Caco-2 (cell line): ENCODE measurements around the gene ARPC2. TPM values are rescaled to one million over a fixed set of nuclear protein-coding genes. Genes with fewer than 3 reads are reported as not detected.

Source experiments
- BruUV-seq: library from RNA; stranded (reverse); fragments of 400-500 nt; replicated peaks from 2 replicates; lab custom pipeline; 2021; lab: Mats Ljungman, UMichigan
- CTCF ChIA-PET: fragments of 300-600 bp; sonication (Branson Sonifier 250); formaldehyde crosslinking; loops from one replicate; lab custom pipeline; 2022; ENCODE audit warnings: antibody characterized with exemption; lab: Charles Lee
- POLR2A ChIA-PET: fragments of 300-600 bp; sonication (Branson Sonifier 250); formaldehyde crosslinking; loops from one replicate; lab custom pipeline; 2022; ENCODE audit warnings: antibody characterized with exemption; lab: Charles Lee
- DNase-seq, 2 experiments: peaks; one replicate each; pipeline versions ENCODE4 v3.0.0 to v3.0.0-alpha.2; 2020 to 2022
- H3K27me3 ChIP-seq: replicated peaks from 2 replicates; pipeline ENCODE4 v1.6.0; 2011; ENCODE audit warnings: low read length; ENCODE audit not compliant: control insufficient read depth, insufficient read depth
- H3K36me3 ChIP-seq: 2 replicates; pipeline ENCODE4 v1.5.1; 2011; ENCODE audit warnings: low read length; ENCODE audit not compliant: control insufficient read depth, insufficient read depth
- H3K4me1 ChIP-seq: fragments of 250-450 bp; sonication (Bioruptor Pico); 2 replicates; pipeline ENCODE4 v1.5.1; 2020; ENCODE audit warnings: mild to moderate bottlenecking
- H3K4me3 ChIP-seq: 2 replicates; pipeline ENCODE4 v1.5.1; 2011; ENCODE audit warnings: low read depth, mild to moderate bottlenecking, control low read depth, low read length
- H3K9me3 ChIP-seq: fragments of 250-450 bp; sonication (Bioruptor Pico); 2 replicates; pipeline ENCODE4 v1.5.1; 2020; ENCODE audit warnings: mild to moderate bottlenecking, moderate library complexity
- H3K27ac Mint-ChIP-seq: one replicate; pipeline ENCODE4 v1.8.0; 2022; ENCODE audit warnings: mixed read lengths; ENCODE audit not compliant: unreplicated experiment
- H3K27me3 Mint-ChIP-seq: one replicate; pipeline ENCODE4 v1.8.0; 2022; ENCODE audit warnings: mixed read lengths; ENCODE audit not compliant: insufficient read depth, unreplicated experiment
- H3K36me3 Mint-ChIP-seq: one replicate; pipeline ENCODE4 v1.8.0; 2022; ENCODE audit warnings: mild to moderate bottlenecking, mixed read lengths; ENCODE audit not compliant: insufficient read depth, unreplicated experiment
- H3K4me1 Mint-ChIP-seq: one replicate; pipeline ENCODE4 v1.8.0; 2022; ENCODE audit warnings: low read depth, mixed read lengths; ENCODE audit not compliant: unreplicated experiment
- H3K4me3 Mint-ChIP-seq: one replicate; pipeline ENCODE4 v1.8.0; 2022; ENCODE audit warnings: mild to moderate bottlenecking, moderate library complexity, mixed read lengths; ENCODE audit not compliant: unreplicated experiment
- H3K9me3 Mint-ChIP-seq: one replicate; pipeline ENCODE4 v1.8.0; 2022; ENCODE audit warnings: mixed read lengths; ENCODE audit not compliant: unreplicated experiment
- CTCF ChIP-seq, 2 experiments: fragments of 200-600 bp in 1 of 2; IDR thresholded peaks; 1 replicate in 1 of 2; 2 replicates in 1 of 2; pipeline versions ENCODE4 v1.5.1 to v1.8.0; 2011 to 2022; ENCODE audit warnings: antibody characterized with exemption in 1 of 2, control low read depth in 1 of 2, inconsistent platforms in 1 of 2, low read depth in 1 of 2, low read length in 1 of 2, mild to moderate bottlenecking in 1 of 2, moderate library complexity in 1 of 2; ENCODE audit not compliant: insufficient read depth in 1 of 2, severe bottlenecking in 1 of 2, unreplicated experiment in 1 of 2
- intact Hi-C: fragments of 100-400 bp; cut with micrococcal nuclease; formaldehyde crosslinking; loops from one replicate; pipeline ENCODE4 v1.10.0; 2022; ENCODE audit not compliant: unreplicated experiment
- total RNA-seq: library from RNA; stranded (reverse); gene quantifications from 2 replicates; pipeline ENCODE4 v1.2.3, GENCODE V29; 2022

The ARPC2 gene
- total RNA-seq, 1 experiment from 2014 or later = 284 TPM

- Mint-ChIP-seq H3K27me3 (no peaks in the 10 kb centered on the region), H3K4me1 (peaks cover 60% of the 10 kb centered on the region), H3K9me3 (no peaks in the 10 kb centered on the region), H3K4me3 (peak overlapping the region; percentile 86), H3K27ac (peak overlapping the region; percentile 100), H3K36me3 (peaks cover 50% of the 10 kb centered on the region)
- DNase-seq = no peak
- H3K36me3 ChIP-seq = no peaks in the 10 kb centered on the region
- intact Hi-C loops = loop anchor here (10.0 kb wide), 1 partner anchor 274 kb away; the partner anchor contains the start of genes CNOT9 and USP37
- H3K4me3 ChIP-seq = peak overlapping the region; percentile 97
- POLR2A ChIA-PET = interaction anchor here (0.5 to 0.6 kb wide), 2 partner anchors 22 to 109 kb away, joined by 4 to 6 read pairs; partner anchors contain the start of gene CTDSP1
- H3K9me3 ChIP-seq = no peaks in the 10 kb centered on the region
- CTCF ChIA-PET = interaction anchor here (11.4 kb wide), 1 partner anchor 18 kb away, joined by 121 read pairs; the partner anchor contains the start of genes AAMP and PNKD
- H3K4me1 ChIP-seq = peaks cover 88% of the 10 kb centered on the region
- H3K27me3 ChIP-seq = no peaks in the 10 kb centered on the region
- TF ChIP-seq CTCF (IDR thresholded peaks at IDR 0.05; ENCODE audit: insufficient read depth in 1 of 2, low read depth in 1 of 2, low read length in 1 of 2, severe bottlenecking in 1 of 2, unreplicated experiment in 1 of 2) = no peak
- BruUV-seq = no TSS peak
Measured at GRCh38 chr2:218290316-218291261, 73.6 kb downstream of the ARPC2 start.

- no peak for DNase-seq
- peaks cover 88% of the 10 kb centered on the region for H3K4me1 ChIP-seq
Measured at GRCh38 chr2:218291318-218292047, 74.5 kb downstream of the ARPC2 start.

More at GRCh38 chr2:218291318-218292047, 74.5 kb downstream of the ARPC2 start:
- Mint-ChIP-seq H3K9me3 (no peaks in the 10 kb centered on the region), H3K27me3 (no peaks in the 10 kb centered on the region), H3K36me3 (peaks cover 42% of the 10 kb centered on the region), H3K4me3 (peak overlapping the region; percentile 86), H3K4me1 (peaks cover 63% of the 10 kb centered on the region), H3K27ac (peak overlapping the region; percentile 100)
- CTCF ChIA-PET = interaction anchor here (11.4 kb wide), 1 partner anchor 19 kb away, joined by 121 read pairs; the partner anchor contains the start of genes AAMP and PNKD
- no peak for TF ChIP-seq CTCF (IDR thresholded peaks at IDR 0.05; ENCODE audit: insufficient read depth in 1 of 2, low read depth in 1 of 2, low read length in 1 of 2, severe bottlenecking in 1 of 2, unreplicated experiment in 1 of 2)
- intact Hi-C loops = loop anchor here (1.0 to 10.0 kb wide), 3 partner anchors 10 to 273 kb away; partner anchors contain the start of genes CNOT9 and USP37
- no TSS peak for BruUV-seq
- no peaks in the 10 kb centered on the region for H3K9me3 ChIP-seq
- POLR2A ChIA-PET = interaction anchor here (0.5 to 0.6 kb wide), 2 partner anchors 21 to 108 kb away, joined by 4 to 6 read pairs; partner anchors contain the start of gene CTDSP1
- no peaks in the 10 kb centered on the region for H3K36me3 ChIP-seq
- peak overlapping the region; percentile 97 for H3K4me3 ChIP-seq
- no peaks in the 10 kb centered on the region for H3K27me3 ChIP-seq
